HepG2 (cell line): ENCODE measurements around the gene TIPRL. TPM values are rescaled to one million over a fixed set of nuclear protein-coding genes. Genes with fewer than 3 reads are reported as not detected.
A peak's percentile ranks its signal among the peaks of the same experiment; 100 is the strongest.

ENCODE experiments used
- CAMTA2 ChIP-seq: sonication (generic); formaldehyde crosslinking; IDR thresholded peaks from 2 replicates; pipeline ENCODE4 v1.4.0; 2020; ENCODE audit warnings: mild to moderate bottlenecking, missing genetic modification reagents, borderline replicate concordance
- CHD4 ChIP-seq: fragments of 200-600 bp; sonication (generic); IDR thresholded peaks from 2 replicates; pipeline ENCODE4 v1.7.0; 2017; ENCODE audit warnings: mild to moderate bottlenecking, low read length, borderline replicate concordance
- CREB1 ChIP-seq, 2 experiments: fragments of 450-650 bp in 1 of 2; IDR thresholded peaks; 2 replicates each; pipeline ENCODE4 v1.6.1; 2016 to 2017; ENCODE audit warnings: control low read depth in 1 of 2, mild to moderate bottlenecking in 1 of 2, missing compliant biosample characterization in 1 of 2, missing genetic modification characterization in 1 of 2
- ESRRA ChIP-seq: sonication (generic); formaldehyde crosslinking; IDR thresholded peaks from 2 replicates; pipeline ENCODE4 v1.5.1; 2020; ENCODE audit warnings: mild to moderate bottlenecking, low read depth, missing genetic modification reagents
- GTF3A ChIP-seq: sonication (generic); formaldehyde crosslinking; conservative IDR thresholded peaks from 2 replicates; pipeline ENCODE4 v1.4.0; 2020; ENCODE audit warnings: mild to moderate bottlenecking, missing genetic modification reagents
- MBD4 ChIP-seq: IDR thresholded peaks from 2 replicates; pipeline ENCODE4 v1.6.1; 2012; ENCODE audit warnings: low read length, inconsistent platforms, borderline replicate concordance
- NBN ChIP-seq: fragments of 450-650 bp; conservative IDR thresholded peaks from 2 replicates; pipeline ENCODE4 v1.6.1; 2017
- NCOA2 ChIP-seq: sonication (generic); formaldehyde crosslinking; IDR thresholded peaks from 2 replicates; pipeline ENCODE4 v1.8.0; 2022; ENCODE audit warnings: inconsistent platforms
- SP2 ChIP-seq: sonication (generic); formaldehyde crosslinking; IDR thresholded peaks from 2 replicates; pipeline ENCODE4 v1.5.1; 2020; ENCODE audit warnings: mild to moderate bottlenecking, missing genetic modification reagents
- SPEN ChIP-seq: sonication (generic); formaldehyde crosslinking; IDR thresholded peaks from 2 replicates; pipeline ENCODE4 v1.5.1; 2020; ENCODE audit warnings: low read depth, mild to moderate bottlenecking, missing genetic modification reagents
- ZBTB42 ChIP-seq: sonication (generic); formaldehyde crosslinking; IDR thresholded peaks from 2 replicates; pipeline ENCODE4 v1.5.0; 2020; ENCODE audit warnings: mild to moderate bottlenecking, missing genetic modification reagents
- ZMYM2 ChIP-seq: sonication (generic); formaldehyde crosslinking; IDR thresholded peaks from 2 replicates; pipeline ENCODE4 v1.8.0; 2022; ENCODE audit warnings: mild to moderate bottlenecking, missing genetic modification reagents
- ZNF383 ChIP-seq: sonication (generic); formaldehyde crosslinking; IDR thresholded peaks from 2 replicates; pipeline ENCODE4 v1.4.0; 2020; ENCODE audit warnings: missing genetic modification reagents, mild to moderate bottlenecking, borderline replicate concordance
- ZNF550 ChIP-seq: sonication (generic); formaldehyde crosslinking; IDR thresholded peaks from 2 replicates; pipeline ENCODE4 v1.4.0; 2020; ENCODE audit warnings: mild to moderate bottlenecking, missing genetic modification reagents, borderline replicate concordance
- ZNF891 ChIP-seq: sonication (generic); formaldehyde crosslinking; IDR thresholded peaks from 2 replicates; pipeline ENCODE4 v1.5.0; 2020; ENCODE audit warnings: mild to moderate bottlenecking, missing genetic modification reagents
- polyA plus RNA-seq, 8 experiments: library from polyadenylated mRNA; depleted of rRNA in 3 of 8; stranded (reverse) in 7 of 8; unstranded in 1 of 8; fragments of >200 nt; fragmentation: Illumina TruSeq in 4 of 8; extraction: Trizol in 4 of 8; gene quantifications; 2 replicates each; pipeline versions ENCODE4 v1.2.1 to v1.2.3, GENCODE V29; 2011 to 2016; ENCODE audit warnings: low read depth in 4 of 8, missing spikeins in 1 of 8, mixed read lengths in 1 of 8; ENCODE audit not compliant: insufficient read depth in 1 of 8
- total RNA-seq, 5 experiments: library from RNA; depleted of rRNA; stranded (reverse); fragments of >200 nt; fragmentation: Illumina TruSeq; extraction: Trizol; gene quantifications; 2 replicates each; pipeline ENCODE4 v1.2.3, GENCODE V29; 2016; ENCODE audit warnings: low read depth in 1 of 5
- TF ChIP-seq, protein P1 (sequence below): sonication (generic); formaldehyde crosslinking; IDR thresholded peaks from 2 replicates; pipeline ENCODE4 v1.5.1; 2020; ENCODE audit warnings: missing genetic modification reagents, mild to moderate bottlenecking, borderline replicate concordance
- TF ChIP-seq, protein P2 (sequence below): sonication (generic); formaldehyde crosslinking; IDR thresholded peaks from 2 replicates; pipeline ENCODE4 v1.8.1; 2022; ENCODE audit warnings: low read depth, mild to moderate bottlenecking, missing genetic modification reagents
- TF ChIP-seq, protein P3 (sequence below): sonication (generic); formaldehyde crosslinking; IDR thresholded peaks from 2 replicates; pipeline ENCODE4 v1.4.0; 2020; ENCODE audit warnings: missing genetic modification reagents, borderline replicate concordance
- TF ChIP-seq, protein P4 (sequence below): sonication (generic); formaldehyde crosslinking; IDR thresholded peaks from 2 replicates; pipeline ENCODE4 v1.4.0; 2020; ENCODE audit warnings: mild to moderate bottlenecking, missing genetic modification reagents
- TF ChIP-seq, protein P5 (sequence below): IDR thresholded peaks from 2 replicates; pipeline ENCODE4 v1.6.1; 2018; ENCODE audit warnings: missing genetic modification reagents, mild to moderate bottlenecking, missing compliant biosample characterization

TIPRL gene
- total and polyA plus RNA-seq, 2 of the 13 experiments (the other 11 are each of a cell fraction or from before 2014, with no cell fraction given), result 10.1 to 22.8 TPM

DNA sequence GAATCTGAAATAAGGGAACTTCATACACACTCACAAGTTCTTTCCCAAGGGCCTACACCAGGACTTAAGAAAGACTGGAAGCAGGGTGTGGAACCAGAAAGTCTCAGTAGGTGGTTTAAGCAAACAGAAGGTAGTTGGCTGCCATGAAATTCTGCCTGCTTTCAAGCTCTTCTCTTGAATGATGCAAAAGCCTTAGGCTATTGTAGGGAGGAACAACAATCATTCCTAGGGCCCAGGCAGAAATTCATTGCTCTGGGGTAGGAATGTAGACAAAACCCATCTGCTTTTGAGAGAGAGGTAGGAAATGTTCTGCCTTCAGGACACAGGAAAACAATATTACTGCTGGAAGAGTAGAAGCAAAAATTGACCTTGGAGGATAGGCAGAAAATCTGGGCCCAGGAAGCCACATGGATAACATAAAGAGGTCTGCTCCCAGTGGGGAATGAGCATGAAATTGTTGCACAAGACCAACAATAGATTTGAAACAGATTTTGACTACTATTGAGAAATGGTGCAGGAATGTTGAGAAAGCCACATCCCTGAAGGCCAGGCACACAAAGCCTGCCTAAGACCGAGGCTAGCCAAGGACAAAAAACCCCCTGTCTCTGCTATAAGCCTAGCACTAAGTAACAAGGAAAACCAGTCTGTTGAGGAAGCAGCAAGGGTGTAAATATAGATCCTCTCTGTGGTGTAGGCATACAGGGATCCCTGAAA is 24.3 kb downstream of the TIPRL start (continued):
- TF ChIP-seq CREB1 (IDR thresholded peaks at IDR 0.05) (no peak), CREB1 (CRISPR knock-in tag; IDR thresholded peaks at IDR 0.05) (no peak), SPEN (no peak), ZNF891 (CRISPR knock-in tag) (no peak), GTF3A (CRISPR knock-in tag) (no peak), NCOA2 (CRISPR knock-in tag) (peak; percentile 68), SP2 (CRISPR knock-in tag) (no peak), ZBTB42 (CRISPR knock-in tag) (no peak), CHD4 (no peak), NBN (no peak), ZMYM2 (no peak), ESRRA (no peak), ZNF550 (CRISPR knock-in tag) (no peak), ZNF383 (CRISPR knock-in tag) (no peak), CAMTA2 (CRISPR knock-in tag) (no peak), MBD4 (no peak)
- TF ChIP-seq, protein P1, sequence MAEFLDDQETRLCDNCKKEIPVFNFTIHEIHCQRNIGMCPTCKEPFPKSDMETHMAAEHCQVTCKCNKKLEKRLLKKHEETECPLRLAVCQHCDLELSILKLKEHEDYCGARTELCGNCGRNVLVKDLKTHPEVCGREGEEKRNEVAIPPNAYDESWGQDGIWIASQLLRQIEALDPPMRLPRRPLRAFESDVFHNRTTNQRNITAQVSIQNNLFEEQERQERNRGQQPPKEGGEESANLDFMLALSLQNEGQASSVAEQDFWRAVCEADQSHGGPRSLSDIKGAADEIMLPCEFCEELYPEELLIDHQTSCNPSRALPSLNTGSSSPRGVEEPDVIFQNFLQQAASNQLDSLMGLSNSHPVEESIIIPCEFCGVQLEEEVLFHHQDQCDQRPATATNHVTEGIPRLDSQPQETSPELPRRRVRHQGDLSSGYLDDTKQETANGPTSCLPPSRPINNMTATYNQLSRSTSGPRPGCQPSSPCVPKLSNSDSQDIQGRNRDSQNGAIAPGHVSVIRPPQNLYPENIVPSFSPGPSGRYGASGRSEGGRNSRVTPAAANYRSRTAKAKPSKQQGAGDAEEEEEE (CRISPR knock-in tag), result no peak
- TF ChIP-seq, protein P2, sequence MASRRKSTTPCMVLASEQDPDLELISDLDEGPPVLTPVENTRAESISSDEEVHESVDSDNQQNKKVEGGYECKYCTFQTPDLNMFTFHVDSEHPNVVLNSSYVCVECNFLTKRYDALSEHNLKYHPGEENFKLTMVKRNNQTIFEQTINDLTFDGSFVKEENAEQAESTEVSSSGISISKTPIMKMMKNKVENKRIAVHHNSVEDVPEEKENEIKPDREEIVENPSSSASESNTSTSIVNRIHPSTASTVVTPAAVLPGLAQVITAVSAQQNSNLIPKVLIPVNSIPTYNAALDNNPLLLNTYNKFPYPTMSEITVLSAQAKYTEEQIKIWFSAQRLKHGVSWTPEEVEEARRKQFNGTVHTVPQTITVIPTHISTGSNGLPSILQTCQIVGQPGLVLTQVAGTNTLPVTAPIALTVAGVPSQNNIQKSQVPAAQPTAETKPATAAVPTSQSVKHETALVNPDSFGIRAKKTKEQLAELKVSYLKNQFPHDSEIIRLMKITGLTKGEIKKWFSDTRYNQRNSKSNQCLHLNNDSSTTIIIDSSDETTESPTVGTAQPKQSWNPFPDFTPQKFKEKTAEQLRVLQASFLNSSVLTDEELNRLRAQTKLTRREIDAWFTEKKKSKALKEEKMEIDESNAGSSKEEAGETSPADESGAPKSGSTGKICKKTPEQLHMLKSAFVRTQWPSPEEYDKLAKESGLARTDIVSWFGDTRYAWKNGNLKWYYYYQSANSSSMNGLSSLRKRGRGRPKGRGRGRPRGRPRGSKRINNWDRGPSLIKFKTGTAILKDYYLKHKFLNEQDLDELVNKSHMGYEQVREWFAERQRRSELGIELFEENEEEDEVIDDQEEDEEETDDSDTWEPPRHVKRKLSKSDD (CRISPR knock-in tag), result no peak
- TF ChIP-seq, protein P3, sequence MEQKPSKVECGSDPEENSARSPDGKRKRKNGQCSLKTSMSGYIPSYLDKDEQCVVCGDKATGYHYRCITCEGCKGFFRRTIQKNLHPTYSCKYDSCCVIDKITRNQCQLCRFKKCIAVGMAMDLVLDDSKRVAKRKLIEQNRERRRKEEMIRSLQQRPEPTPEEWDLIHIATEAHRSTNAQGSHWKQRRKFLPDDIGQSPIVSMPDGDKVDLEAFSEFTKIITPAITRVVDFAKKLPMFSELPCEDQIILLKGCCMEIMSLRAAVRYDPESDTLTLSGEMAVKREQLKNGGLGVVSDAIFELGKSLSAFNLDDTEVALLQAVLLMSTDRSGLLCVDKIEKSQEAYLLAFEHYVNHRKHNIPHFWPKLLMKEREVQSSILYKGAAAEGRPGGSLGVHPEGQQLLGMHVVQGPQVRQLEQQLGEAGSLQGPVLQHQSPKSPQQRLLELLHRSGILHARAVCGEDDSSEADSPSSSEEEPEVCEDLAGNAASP (CRISPR knock-in tag), result peak; percentile 44; the same call in 1 of the 2 replicates
- TF ChIP-seq, protein P4, sequence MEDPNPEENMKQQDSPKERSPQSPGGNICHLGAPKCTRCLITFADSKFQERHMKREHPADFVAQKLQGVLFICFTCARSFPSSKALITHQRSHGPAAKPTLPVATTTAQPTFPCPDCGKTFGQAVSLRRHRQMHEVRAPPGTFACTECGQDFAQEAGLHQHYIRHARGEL (CRISPR knock-in tag), result no peak
- TF ChIP-seq, protein P5, sequence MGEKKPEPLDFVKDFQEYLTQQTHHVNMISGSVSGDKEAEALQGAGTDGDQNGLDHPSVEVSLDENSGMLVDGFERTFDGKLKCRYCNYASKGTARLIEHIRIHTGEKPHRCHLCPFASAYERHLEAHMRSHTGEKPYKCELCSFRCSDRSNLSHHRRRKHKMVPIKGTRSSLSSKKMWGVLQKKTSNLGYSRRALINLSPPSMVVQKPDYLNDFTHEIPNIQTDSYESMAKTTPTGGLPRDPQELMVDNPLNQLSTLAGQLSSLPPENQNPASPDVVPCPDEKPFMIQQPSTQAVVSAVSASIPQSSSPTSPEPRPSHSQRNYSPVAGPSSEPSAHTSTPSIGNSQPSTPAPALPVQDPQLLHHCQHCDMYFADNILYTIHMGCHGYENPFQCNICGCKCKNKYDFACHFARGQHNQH (CRISPR knock-in tag), result no peak
